Fibroblast of mammary gland (primary cell): Measurements from ENCODE around the gene BTBD3.

ENCODE experiments used
- DNase-seq: peaks from one replicate; pipeline ENCODE4 v3.0.0-alpha.2; 2010; ENCODE audit warnings: low read depth
- H3K4me3 ChIP-seq: 2 replicates; pipeline ENCODE4 v1.5.1; 2011; ENCODE audit warnings: low read depth, mild to moderate bottlenecking, low read length, moderate library complexity; ENCODE audit not compliant: control insufficient read depth
- TF ChIP-seq, protein P1 (sequence below): conservative IDR thresholded peaks from 2 replicates; pipeline ENCODE4 v1.5.1; 2011; ENCODE audit warnings: low read depth, low read length, inconsistent platforms; ENCODE audit not compliant: control insufficient read depth, insufficient read depth

BTBD3 gene

GRCh38 chr20:11957911-11958310, 40.2 kb downstream of the BTBD3 start:
- TF ChIP-seq, protein P1, sequence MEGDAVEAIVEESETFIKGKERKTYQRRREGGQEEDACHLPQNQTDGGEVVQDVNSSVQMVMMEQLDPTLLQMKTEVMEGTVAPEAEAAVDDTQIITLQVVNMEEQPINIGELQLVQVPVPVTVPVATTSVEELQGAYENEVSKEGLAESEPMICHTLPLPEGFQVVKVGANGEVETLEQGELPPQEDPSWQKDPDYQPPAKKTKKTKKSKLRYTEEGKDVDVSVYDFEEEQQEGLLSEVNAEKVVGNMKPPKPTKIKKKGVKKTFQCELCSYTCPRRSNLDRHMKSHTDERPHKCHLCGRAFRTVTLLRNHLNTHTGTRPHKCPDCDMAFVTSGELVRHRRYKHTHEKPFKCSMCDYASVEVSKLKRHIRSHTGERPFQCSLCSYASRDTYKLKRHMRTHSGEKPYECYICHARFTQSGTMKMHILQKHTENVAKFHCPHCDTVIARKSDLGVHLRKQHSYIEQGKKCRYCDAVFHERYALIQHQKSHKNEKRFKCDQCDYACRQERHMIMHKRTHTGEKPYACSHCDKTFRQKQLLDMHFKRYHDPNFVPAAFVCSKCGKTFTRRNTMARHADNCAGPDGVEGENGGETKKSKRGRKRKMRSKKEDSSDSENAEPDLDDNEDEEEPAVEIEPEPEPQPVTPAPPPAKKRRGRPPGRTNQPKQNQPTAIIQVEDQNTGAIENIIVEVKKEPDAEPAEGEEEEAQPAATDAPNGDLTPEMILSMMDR, result no peak
- DNase-seq, result no peak
- H3K4me3 ChIP-seq, result no peak overlapping the region

DNA sequence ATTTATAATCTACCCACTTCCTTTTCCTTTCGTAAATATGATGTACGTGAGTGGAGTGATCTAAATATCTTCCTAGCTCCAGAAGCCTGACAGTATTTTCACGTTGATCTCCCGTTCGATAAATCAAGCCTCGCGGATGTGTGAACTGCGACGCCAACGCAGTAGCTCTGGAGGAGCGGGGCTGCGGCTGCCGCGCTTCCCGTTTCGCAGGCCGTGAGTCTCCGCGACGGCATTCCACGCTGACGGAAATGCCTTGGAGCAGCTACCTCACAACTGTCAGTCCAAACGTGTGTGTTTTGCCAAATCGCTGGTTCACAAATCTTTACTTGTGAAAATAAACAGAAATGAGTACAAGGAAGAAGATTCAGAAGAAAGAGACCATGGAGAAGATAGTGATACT, 41.2 kb downstream of the BTBD3 start:
- TF ChIP-seq, protein P1, result no peak
- H3K4me3 ChIP-seq, result no peak overlapping the region
- peak; percentile 2 for DNase-seq

GRCh38 chr20:11965602-11966001, 47.9 kb downstream of the BTBD3 start:
- H3K4me3 ChIP-seq, result no peak overlapping the region
- no peak for DNase-seq
- TF ChIP-seq, protein P1, result no peak

GRCh38 chr20:11966186-11966585, 48.5 kb downstream of the BTBD3 start:
- no peak overlapping the region for H3K4me3 ChIP-seq
- no peak for DNase-seq
- TF ChIP-seq, protein P1, result no peak

- DNase-seq, result no peak
- TF ChIP-seq, protein P1, result no peak
- no peak overlapping the region for H3K4me3 ChIP-seq
Measured at GRCh38 chr20:11970243-11970836, 52.6 kb downstream of the BTBD3 start.

GRCh38 chr20:11972478-11972877, 54.8 kb downstream of the BTBD3 start:
- TF ChIP-seq, protein P1, result no peak
- no peak for DNase-seq
- H3K4me3 ChIP-seq, result no peak overlapping the region
